Aorta (tissue), 5 donors: ENCODE measurements around the gene MAP7. TPM values are rescaled to one million over a fixed set of nuclear protein-coding genes. Genes with fewer than 3 reads are reported as not detected.
A peak's percentile ranks its signal among the peaks of the same experiment; 100 is the strongest.

ENCODE experiments used
- ATAC-seq: fragments of 200-7000 bp; cut with Tn5 transposase; one replicate; pipeline ENCODE4 v1.9.1; 2022; ENCODE audit warnings: moderate library complexity; ENCODE audit not compliant: low FRiP score
- DNase-seq, 2 donors: peaks; one replicate each; pipeline ENCODE4 v3.0.0-alpha.2; 2020
- H3K27ac ChIP-seq, 2 donors: one replicate each; pipeline ENCODE4 v1.5.1; 2013; ENCODE audit warnings: low read length in 2 of 2, mild to moderate bottlenecking in 2 of 2, moderate library complexity in 2 of 2, control low read depth in 1 of 2, inconsistent platforms in 1 of 2, low read depth in 1 of 2
- H3K27me3 ChIP-seq, 2 donors: one replicate each; pipeline ENCODE4 v1.6.1; 2013; ENCODE audit warnings: control low read depth in 1 of 2, low read length in 1 of 2, mild to moderate bottlenecking in 1 of 2, moderate library complexity in 1 of 2; ENCODE audit not compliant: insufficient read depth in 2 of 2, control insufficient read depth in 1 of 2
- H3K36me3 ChIP-seq, 2 donors: one replicate each; pipeline ENCODE4 v1.6.1; 2013; ENCODE audit warnings: control low read depth in 1 of 2, low read length in 1 of 2, mild to moderate bottlenecking in 1 of 2; ENCODE audit not compliant: insufficient read depth in 2 of 2, control insufficient read depth in 1 of 2
- H3K4me1 ChIP-seq, 2 donors: one replicate each; pipeline ENCODE4 v1.6.1; 2013; ENCODE audit warnings: low read length in 2 of 2, control low read depth in 1 of 2, mild to moderate bottlenecking in 1 of 2, moderate library complexity in 1 of 2; ENCODE audit not compliant: insufficient read depth in 2 of 2, control insufficient read depth in 1 of 2
- H3K4me3 ChIP-seq, 2 donors: one replicate each; pipeline ENCODE4 v1.5.1; 2013; ENCODE audit warnings: low read length in 2 of 2, control low read depth in 1 of 2, mild to moderate bottlenecking in 1 of 2
- H3K9me3 ChIP-seq: one replicate; pipeline ENCODE4 v1.6.1; 2013; ENCODE audit warnings: mild to moderate bottlenecking, low read length; ENCODE audit not compliant: control insufficient read depth
- WGBS, 2 donors: extraction: QIAGEN DNeasy Blood & Tissue Kit; methylation state at CpG; one replicate each; pipeline ENCODE4 v1.1.7; 2013; 5-methylcytosine and 5-hydroxymethylcytosine counted together
- intact Hi-C, 2 donors: fragments of 100-400 bp; cut with DNase I; formaldehyde crosslinking; loops; one replicate each; pipeline versions ENCODE4 v1.14.2 to v1.15.0; 2022
- polyA plus RNA-seq, 2 donors: library from polyadenylated mRNA; stranded (reverse); fragments of 200-250 nt; gene quantifications; one replicate each; pipeline ENCODE4 v1.2.3, GENCODE V29; 2013
- total RNA-seq, 2 donors: library from RNA; stranded (reverse); fragmentation: NEBNext Ultra II Directional; extraction: Animal tissue kit (Norgen Biotek cat#: 25700); gene quantifications; one replicate each; pipeline ENCODE4 v1.2.1, GENCODE V29; 2021
- donor health status: healthy with polysubstance abuse.
- donor health status: Bipolar disorder and iron deficiency.
- donor health status: DM: no; HTN: no; CAD: no.
- donor health status: DM: no; HTN: no; CAD: no.
- donor health status: DM: yes; HTN: yes; CAD: no.

Gene MAP7
- total and polyA plus RNA-seq, 4 donors: 2.5 to 5.3 (median 3.3) TPM

- Histone ChIP-seq H3K4me3 (no peak overlapping the region), H3K27ac (no peak overlapping the region), H3K4me1 (no peaks in the 10 kb centered on the region), H3K9me3 (no peaks in the 10 kb centered on the region), H3K27me3 (no peaks in the 10 kb centered on the region), H3K36me3 (no peaks in the 10 kb centered on the region)
- no peak for DNase-seq
- no peak for ATAC-seq
- 85 to 90% methylated on average over 6 of the region's 6 CpGs for WGBS, 2 donors
- intact Hi-C loops: no loop called here
Measured at GRCh38 chr6:136532030-136532429, 18.2 kb downstream of the MAP7 start.

GRCh38 chr6:136529710-136530109, 20.5 kb downstream of the MAP7 start:
- H3K4me3 ChIP-seq: no peak overlapping the region
- no peak overlapping the region for H3K27ac ChIP-seq
- intact Hi-C loops: no loop called here
- DNase-seq (no peak), ATAC-seq (no peak)
- WGBS, 2 donors: 95 to 98% methylated on average over 3 of the region's 3 CpGs
- H3K27me3 ChIP-seq: no peaks in the 10 kb centered on the region
- no peaks in the 10 kb centered on the region for H3K9me3 ChIP-seq
- no peaks in the 10 kb centered on the region for H3K36me3 ChIP-seq
- H3K4me1 ChIP-seq: no peaks in the 10 kb centered on the region

GRCh38 chr6:136528477-136528876, 21.7 kb downstream of the MAP7 start:
- intact Hi-C loops: no loop called here
- Histone ChIP-seq H3K27ac (no peak overlapping the region), H3K27me3 (no peaks in the 10 kb centered on the region), H3K36me3 (no peaks in the 10 kb centered on the region), H3K4me3 (no peak overlapping the region), H3K4me1 (no peaks in the 10 kb centered on the region), H3K9me3 (no peaks in the 10 kb centered on the region)
- ATAC-seq: no peak
- no peak for DNase-seq
- WGBS, 2 donors: 84 to 100% methylated on average over 1 of the region's 1 CpG

GRCh38 chr6:136527831-136528230, 22.4 kb downstream of the MAP7 start:
- intact Hi-C loops: no loop called here
- Histone ChIP-seq H3K27ac (no peak overlapping the region), H3K4me3 (no peak overlapping the region), H3K27me3 (no peaks in the 10 kb centered on the region), H3K36me3 (no peaks in the 10 kb centered on the region), H3K4me1 (no peaks in the 10 kb centered on the region), H3K9me3 (no peaks in the 10 kb centered on the region)
- DNase-seq (no peak), ATAC-seq (no peak)
- 86 to 92% methylated on average over 6 of the region's 6 CpGs for WGBS, 2 donors

- intact Hi-C loops: no loop called here
- 36 to 47% methylated on average over 4 of the region's 4 CpGs for WGBS, 2 donors
- no peaks in the 10 kb centered on the region for H3K4me1 ChIP-seq
- no peaks in the 10 kb centered on the region for H3K36me3 ChIP-seq
- H3K27ac ChIP-seq: no peak overlapping the region
- H3K4me3 ChIP-seq: no peak overlapping the region
- no peaks in the 10 kb centered on the region for H3K27me3 ChIP-seq
- H3K9me3 ChIP-seq: no peaks in the 10 kb centered on the region
- no peak for DNase-seq
- ATAC-seq: peak; percentile 30
Measured at GRCh38 chr6:136526937-136527336, 23.3 kb downstream of the MAP7 start.

- no peak overlapping the region for H3K4me3 ChIP-seq
- peak in 1 of 2 donors; percentile 77 for DNase-seq
- WGBS, 2 donors: 40 to 46% methylated on average over 16 of the region's 16 CpGs
- H3K9me3 ChIP-seq: no peaks in the 10 kb centered on the region
- no peaks in the 10 kb centered on the region for H3K4me1 ChIP-seq
- intact Hi-C loops: no loop called here
- H3K27me3 ChIP-seq: no peaks in the 10 kb centered on the region
- peak; percentile 87 for ATAC-seq
- H3K36me3 ChIP-seq: no peaks in the 10 kb centered on the region
- H3K27ac ChIP-seq: no peak overlapping the region
Measured at GRCh38 chr6:136526196-136526930, 23.9 kb downstream of the MAP7 start.

GRCh38 chr6:136525586-136526195, 24.5 kb downstream of the MAP7 start:
- no peak for DNase-seq
- Histone ChIP-seq H3K36me3 (no peaks in the 10 kb centered on the region), H3K4me3 (no peak overlapping the region), H3K27me3 (no peaks in the 10 kb centered on the region), H3K27ac (no peak overlapping the region), H3K4me1 (no peaks in the 10 kb centered on the region), H3K9me3 (peaks cover under 1% of the 10 kb centered on the region)
- no peak for ATAC-seq
- intact Hi-C loops: no loop called here
- 69 to 76% methylated on average over 8 of the region's 8 CpGs for WGBS, 2 donors

GRCh38 chr6:136524936-136525413, 25.2 kb downstream of the MAP7 start:
- DNase-seq (no peak), ATAC-seq (no peak)
- Histone ChIP-seq H3K4me3 (no peak overlapping the region), H3K4me1 (no peaks in the 10 kb centered on the region), H3K27ac (no peak overlapping the region), H3K9me3 (peaks cover 1% of the 10 kb centered on the region), H3K27me3 (no peaks in the 10 kb centered on the region), H3K36me3 (no peaks in the 10 kb centered on the region)
- intact Hi-C loops: no loop called here
- 82 to 85% methylated on average over 2 of the region's 2 CpGs for WGBS, 2 donors

- WGBS, 2 donors: 62 to 63% methylated on average over 2 of the region's 2 CpGs
- Histone ChIP-seq H3K27me3 (no peaks in the 10 kb centered on the region), H3K27ac (no peak overlapping the region), H3K4me1 (no peaks in the 10 kb centered on the region), H3K36me3 (no peaks in the 10 kb centered on the region), H3K4me3 (no peak overlapping the region), H3K9me3 (peaks cover 1% of the 10 kb centered on the region)
- intact Hi-C loops: no loop called here
- no peak for ATAC-seq
- DNase-seq: no peak
Measured at GRCh38 chr6:136524339-136524935, 25.8 kb downstream of the MAP7 start.
